LNCaP clone FGC (cell line): ENCODE results near the gene KLHL29.

Source experiments
- DNase-seq: peaks from one replicate; pipeline ENCODE4 v3.0.0-alpha.2; 2011; ENCODE audit warnings: low read depth
- H3K4me3 ChIP-seq: 2 replicates; pipeline ENCODE4 v1.5.1; 2011; ENCODE audit warnings: mild to moderate bottlenecking, low read depth, low read length, control low read depth
- TF ChIP-seq, protein P1 (sequence below): IDR thresholded peaks from 2 replicates; pipeline ENCODE4 v1.5.1; 2012; ENCODE audit warnings: mild to moderate bottlenecking; ENCODE audit not compliant: control insufficient read depth, insufficient read depth; ENCODE audit errors: extremely low read depth

Gene KLHL29

DNA sequence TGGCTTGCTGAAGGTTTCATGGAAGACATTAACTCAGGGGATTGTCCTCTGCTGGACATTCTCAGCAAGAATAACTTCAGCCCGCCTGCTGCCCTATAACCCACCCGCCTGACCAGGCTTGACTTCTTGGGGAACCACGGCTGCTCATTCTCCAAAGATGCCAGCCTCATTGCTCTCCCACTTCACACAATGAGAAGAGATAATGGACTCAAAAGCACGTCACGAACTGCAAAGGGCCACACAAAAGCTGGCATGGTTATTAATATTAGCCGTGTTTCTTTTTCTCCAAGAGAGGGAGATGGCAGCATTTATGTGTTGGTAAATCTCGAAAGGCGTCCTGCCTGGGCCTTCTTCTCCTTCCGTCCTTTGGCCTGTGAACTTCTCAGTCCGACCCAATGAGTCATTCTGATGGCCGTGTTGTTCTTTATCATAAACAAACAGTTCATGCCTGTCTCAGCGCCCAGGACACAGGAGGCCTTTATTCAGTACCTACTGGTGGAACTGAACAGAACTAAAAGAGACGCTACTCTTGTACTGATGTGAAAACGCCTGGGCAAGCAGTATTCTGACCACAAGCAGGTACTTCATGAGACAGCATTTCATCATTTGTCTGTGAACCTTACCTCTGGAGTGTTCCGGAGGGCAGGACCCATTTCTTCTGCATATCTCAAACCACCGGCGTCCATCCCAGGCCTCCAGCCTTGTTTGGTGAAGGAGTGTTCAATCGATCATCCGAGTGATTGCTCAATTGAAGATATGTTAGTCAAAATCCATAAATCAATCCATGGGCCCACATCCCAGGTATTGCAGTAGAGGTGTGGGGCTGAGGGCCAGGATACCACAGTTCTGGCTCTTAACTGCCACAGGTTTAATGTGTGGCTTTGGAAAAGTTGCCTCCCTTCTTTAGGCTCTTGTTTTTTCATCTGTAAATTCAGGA lies 25.1 kb upstream of the KLHL29 start:
- no peak for DNase-seq
- TF ChIP-seq, protein P1, sequence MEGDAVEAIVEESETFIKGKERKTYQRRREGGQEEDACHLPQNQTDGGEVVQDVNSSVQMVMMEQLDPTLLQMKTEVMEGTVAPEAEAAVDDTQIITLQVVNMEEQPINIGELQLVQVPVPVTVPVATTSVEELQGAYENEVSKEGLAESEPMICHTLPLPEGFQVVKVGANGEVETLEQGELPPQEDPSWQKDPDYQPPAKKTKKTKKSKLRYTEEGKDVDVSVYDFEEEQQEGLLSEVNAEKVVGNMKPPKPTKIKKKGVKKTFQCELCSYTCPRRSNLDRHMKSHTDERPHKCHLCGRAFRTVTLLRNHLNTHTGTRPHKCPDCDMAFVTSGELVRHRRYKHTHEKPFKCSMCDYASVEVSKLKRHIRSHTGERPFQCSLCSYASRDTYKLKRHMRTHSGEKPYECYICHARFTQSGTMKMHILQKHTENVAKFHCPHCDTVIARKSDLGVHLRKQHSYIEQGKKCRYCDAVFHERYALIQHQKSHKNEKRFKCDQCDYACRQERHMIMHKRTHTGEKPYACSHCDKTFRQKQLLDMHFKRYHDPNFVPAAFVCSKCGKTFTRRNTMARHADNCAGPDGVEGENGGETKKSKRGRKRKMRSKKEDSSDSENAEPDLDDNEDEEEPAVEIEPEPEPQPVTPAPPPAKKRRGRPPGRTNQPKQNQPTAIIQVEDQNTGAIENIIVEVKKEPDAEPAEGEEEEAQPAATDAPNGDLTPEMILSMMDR, result no peak
- no peak overlapping the region for H3K4me3 ChIP-seq

DNA sequence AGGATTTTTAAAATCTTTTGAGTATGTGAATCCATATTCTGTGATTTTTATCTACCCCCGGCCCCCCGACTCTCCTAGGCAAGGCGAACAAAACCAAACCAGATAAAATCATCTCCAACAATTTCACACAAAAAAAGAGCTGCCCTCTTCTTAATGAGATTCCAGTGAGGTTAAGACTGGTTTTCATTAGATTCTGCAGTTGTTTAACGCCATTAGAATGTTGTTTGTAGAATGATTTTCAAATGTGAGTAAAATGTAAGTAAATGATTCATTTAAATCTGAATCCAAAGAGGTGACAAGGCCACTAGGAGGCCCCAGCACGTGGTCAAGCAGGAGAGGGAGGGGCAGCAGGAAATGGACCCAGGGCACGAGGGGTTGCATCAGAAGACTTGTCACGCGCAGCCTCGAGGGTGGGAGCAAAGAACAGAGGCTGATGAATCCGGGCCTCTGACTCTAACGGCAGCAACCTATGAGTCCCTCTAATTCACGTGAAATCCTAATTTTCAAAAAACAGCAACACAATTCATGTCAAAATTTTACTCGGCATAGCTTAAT lies 24.3 kb upstream of the KLHL29 start:
- DNase-seq, result no peak
- TF ChIP-seq, protein P1, result no peak
- H3K4me3 ChIP-seq, result no peak overlapping the region

DNA sequence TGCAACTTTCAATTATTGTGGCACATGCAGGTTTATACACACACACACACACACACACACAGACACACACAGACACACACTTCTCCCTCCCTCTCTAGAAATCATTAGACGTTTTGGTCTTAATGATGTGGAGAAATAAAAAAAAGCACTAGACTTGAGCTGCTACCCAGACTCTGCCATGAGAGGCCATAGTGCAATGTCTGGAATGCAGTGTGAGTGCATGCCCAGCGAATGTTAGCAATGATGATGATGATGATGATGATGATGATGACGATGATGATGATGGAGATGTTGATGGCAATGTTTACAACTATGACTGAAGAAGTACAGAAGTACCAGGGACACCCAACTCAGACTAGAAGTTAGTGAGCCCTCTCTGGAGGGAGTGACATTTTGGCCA lies 23.8 kb upstream of the KLHL29 start:
- TF ChIP-seq, protein P1, result no peak
- DNase-seq, result no peak
- no peak overlapping the region for H3K4me3 ChIP-seq

DNA sequence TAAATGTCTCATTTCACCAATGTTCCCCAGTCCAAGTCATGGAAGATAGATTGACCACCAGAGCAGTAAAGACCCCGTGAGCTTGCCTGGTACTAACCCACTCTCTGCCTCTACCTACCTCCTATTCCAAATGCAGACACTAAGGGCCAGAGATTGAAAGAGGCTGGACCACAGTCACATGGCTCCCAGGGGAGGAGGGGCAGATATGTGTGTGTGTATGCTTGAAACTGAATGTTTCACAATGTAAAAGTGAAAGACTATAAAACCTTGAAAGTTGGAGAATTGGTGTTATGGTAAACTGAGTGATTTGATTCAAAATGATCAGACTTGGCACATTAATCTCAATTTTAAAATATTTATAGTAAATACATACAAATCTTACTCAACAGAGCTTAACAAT lies 21.7 kb upstream of the KLHL29 start:
- no peak for DNase-seq
- TF ChIP-seq, protein P1, result no peak
- H3K4me3 ChIP-seq, result no peak overlapping the region

DNA sequence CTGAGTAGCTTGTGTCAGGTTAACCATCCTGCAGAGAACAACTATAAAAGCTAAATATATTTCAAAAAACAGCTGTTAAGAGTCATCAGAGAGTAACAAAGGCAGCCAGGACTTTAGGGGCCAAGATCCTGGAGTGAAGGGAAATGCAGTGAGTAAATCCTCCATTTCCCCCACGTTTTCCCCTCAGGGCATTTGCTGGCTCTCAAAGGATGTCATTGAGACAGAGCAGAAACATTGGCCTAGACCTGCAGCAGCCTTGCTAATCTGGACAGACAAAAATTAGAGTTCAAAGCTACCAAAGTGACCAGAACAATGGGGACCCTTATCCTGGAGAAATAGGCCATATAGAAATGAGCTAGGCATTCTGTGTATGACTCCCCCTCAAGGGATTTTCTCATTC lies 21.1 kb upstream of the KLHL29 start:
- TF ChIP-seq, protein P1, result no peak
- no peak overlapping the region for H3K4me3 ChIP-seq

DNA sequence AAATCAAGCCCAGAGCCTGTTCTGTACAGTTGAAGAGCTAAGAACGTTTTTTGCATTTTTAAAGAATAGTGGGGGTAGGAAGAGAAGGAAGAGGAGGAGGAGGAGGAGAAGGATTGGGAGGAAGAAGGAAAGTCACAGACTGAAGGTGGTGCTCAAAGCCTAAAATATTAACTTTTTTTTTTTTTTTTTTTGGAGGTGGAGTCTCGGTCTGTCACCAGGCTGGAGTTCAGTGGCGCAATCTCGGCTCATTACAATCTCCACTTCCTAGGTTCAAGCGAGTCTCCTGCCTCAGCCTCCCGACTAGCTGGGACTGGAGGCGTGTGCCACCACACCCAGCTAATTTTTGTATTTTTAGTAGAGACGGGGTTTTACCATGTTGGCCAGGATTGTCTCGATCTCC lies 18.3 kb upstream of the KLHL29 start:
- no peak overlapping the region for H3K4me3 ChIP-seq
- no peak for DNase-seq

More for the DNA sequence above, 21.1 kb upstream of the KLHL29 start:
- DNase-seq, result no peak

More for the DNA sequence above, 18.3 kb upstream of the KLHL29 start:
- TF ChIP-seq, protein P1, result no peak
